GM19328 (cell line): ENCODE results near the gene ELMO1.

ENCODE experiments used
- ATAC-seq: cut with Tn5 transposase; IDR thresholded peaks from one replicate; pipeline ENCODE4 v1.9.1; 2021; ENCODE audit warnings: mild to moderate bottlenecking, moderate library complexity; ENCODE audit not compliant: unreplicated experiment

The ELMO1 gene

GRCh38 chr7:36823353-36823752, 625.3 kb downstream of the ELMO1 start:
- ATAC-seq, result no peak

- no peak for ATAC-seq
Observed at GRCh38 chr7:36821617-36822016, 627.0 kb downstream of the ELMO1 start.

- no peak for ATAC-seq
Observed at GRCh38 chr7:36820527-36821170, 628.0 kb downstream of the ELMO1 start.

- ATAC-seq, result no peak
Observed at GRCh38 chr7:36819639-36820038, 629.0 kb downstream of the ELMO1 start.

- ATAC-seq, result no peak
Observed at GRCh38 chr7:36814311-36814710, 634.4 kb downstream of the ELMO1 start.

GRCh38 chr7:36811807-36812206, 636.9 kb downstream of the ELMO1 start:
- ATAC-seq, result no peak

GRCh38 chr7:36810489-36810888, 638.2 kb downstream of the ELMO1 start:
- no peak for ATAC-seq

GRCh38 chr7:36810032-36810431, 638.6 kb downstream of the ELMO1 start:
- no peak for ATAC-seq

- ATAC-seq, result no peak
Observed at GRCh38 chr7:36809510-36809909, 639.2 kb downstream of the ELMO1 start.

- no peak for ATAC-seq
Observed at GRCh38 chr7:36809086-36809485, 639.6 kb downstream of the ELMO1 start.

- no peak for ATAC-seq
Observed at GRCh38 chr7:36806891-36807290, 641.8 kb downstream of the ELMO1 start.
